Panc1 (cell line): ENCODE measurements around the gene KAZN. TPM values are rescaled to one million over a fixed set of nuclear protein-coding genes. Genes with fewer than 3 reads are reported as not detected.
"Not testable (repeated sequence)": the region's sequence is repeated elsewhere in the genome, so short reads cannot be mapped to it uniquely, and the experiment has no call there.

ENCODE experiments used
- ATAC-seq: fragments of 200-7000 bp; cut with Tn5 transposase; 2 replicates; pipeline ENCODE4 v1.9.1; 2020; ENCODE audit warnings: mild to moderate bottlenecking, moderate library complexity
- BruUV-seq: library from RNA; stranded (reverse); fragments of 400-500 nt; replicated peaks from 2 replicates; lab custom pipeline; 2021; lab: Mats Ljungman, UMichigan
- CTCF ChIA-PET: fragments of 300-600 bp; sonication (Branson Sonifier 250); formaldehyde crosslinking; loops from one replicate; lab custom pipeline; 2022; ENCODE audit warnings: antibody characterized with exemption; lab: Charles Lee
- POLR2A ChIA-PET: fragments of 300-600 bp; sonication (Branson Sonifier 250); formaldehyde crosslinking; loops from one replicate; lab custom pipeline; 2022; ENCODE audit warnings: antibody characterized with exemption; lab: Charles Lee
- DNase-seq: peaks from one replicate; pipeline ENCODE4 v3.0.0-alpha.2; 2010; ENCODE audit warnings: low read depth, low spot score
- H3K27ac ChIP-seq: 2 replicates; pipeline ENCODE4 v1.5.1; 2011; ENCODE audit warnings: mild to moderate bottlenecking, low read length, inconsistent platforms
- H3K27me3 ChIP-seq: fragments of 200-500 bp; sonication (Bioruptor generic); 2 replicates; pipeline ENCODE4 v1.6.0; 2014; ENCODE audit warnings: low read length, inconsistent platforms; ENCODE audit not compliant: control insufficient read depth, insufficient read depth
- H3K36me3 ChIP-seq: fragments of 200-500 bp; sonication (Bioruptor generic); 2 replicates; pipeline ENCODE4 v1.5.1; 2014; ENCODE audit warnings: inconsistent platforms, mild to moderate bottlenecking, low read length, moderate library complexity; ENCODE audit not compliant: control insufficient read depth, insufficient read depth
- H3K4me1 ChIP-seq: 2 replicates; pipeline ENCODE4 v1.5.1; 2011; ENCODE audit warnings: inconsistent platforms, mild to moderate bottlenecking, low read length, moderate library complexity; ENCODE audit not compliant: control insufficient read depth, insufficient read depth
- H3K4me3 ChIP-seq, 2 experiments: 2 replicates each; pipeline ENCODE4 v1.5.1; 2011 to 2012; ENCODE audit warnings: low read depth in 2 of 2, low read length in 2 of 2, mild to moderate bottlenecking in 2 of 2, inconsistent platforms in 1 of 2, moderate library complexity in 1 of 2
- H3K9me3 ChIP-seq: fragments of 200-500 bp; sonication (Bioruptor generic); 2 replicates; pipeline ENCODE4 v1.5.1; 2014; ENCODE audit warnings: low read depth, mild to moderate bottlenecking, inconsistent platforms, low read length, moderate library complexity; ENCODE audit not compliant: control insufficient read depth, insufficient read depth
- CTCF ChIP-seq: fragments of 450-650 bp; IDR thresholded peaks from 2 replicates; pipeline ENCODE4 v1.5.1; 2017; ENCODE audit warnings: mild to moderate bottlenecking
- POLR2AphosphoS5 ChIP-seq: IDR thresholded peaks from 2 replicates; pipeline ENCODE4 v1.6.1; 2012; ENCODE audit warnings: mild to moderate bottlenecking, low read depth, low read length, moderate library complexity
- REST ChIP-seq, 2 experiments: IDR thresholded peaks; 2 replicates each; pipeline ENCODE4 v1.6.1; 2011 to 2012; ENCODE audit warnings: low read depth in 2 of 2, control low read depth in 1 of 2, low read length in 1 of 2, mild to moderate bottlenecking in 1 of 2, moderate library complexity in 1 of 2; ENCODE audit not compliant: insufficient read depth in 1 of 2
- SIN3A ChIP-seq: IDR thresholded peaks from 2 replicates; pipeline ENCODE4 v1.6.1; 2012; ENCODE audit warnings: low read depth, mild to moderate bottlenecking, low read length, moderate library complexity, borderline replicate concordance; ENCODE audit not compliant: insufficient read depth
- TCF7L2 ChIP-seq: IDR thresholded peaks from 2 replicates; pipeline ENCODE4 v1.6.1; 2011; ENCODE audit warnings: mild to moderate bottlenecking, low read depth, low read length, inconsistent platforms
- in situ Hi-C: cut with HindIII; loops from 2 replicates; pipeline ENCODE4 v1.10.0; 2016; ENCODE audit warnings: low sequenced_read_pairs, low pct_unique_long_range_greater_than_20kb
- intact Hi-C: fragments of 100-400 bp; cut with micrococcal nuclease; formaldehyde crosslinking; loops from one replicate; pipeline ENCODE4 v1.10.0; 2022; ENCODE audit not compliant: unreplicated experiment
- total RNA-seq: library from RNA; stranded (reverse); gene quantifications from one replicate; pipeline ENCODE4 v1.2.1, GENCODE V29; 2021; ENCODE audit not compliant: unreplicated experiment

The KAZN gene
- total RNA-seq, 1 experiment from 2014 or later, result 6.6 TPM

GRCh38 chr1:14961661-14962267, 363.3 kb downstream of the KAZN start:
- POLR2A ChIA-PET, result no interaction called here
- ATAC-seq, result peak; percentile 57; the same call in 1 of the 2 replicates
- Histone ChIP-seq H3K4me1 (no peaks in the 10 kb centered on the region), H3K27ac (no peak overlapping the region), H3K9me3 (no peaks in the 10 kb centered on the region), H3K4me3 (no peak overlapping the region), H3K36me3 (no peaks in the 10 kb centered on the region), H3K27me3 (no peaks in the 10 kb centered on the region)
- TF ChIP-seq REST (IDR thresholded peaks at IDR 0.05; ENCODE audit: insufficient read depth in 1 of 2, low read depth in 2 of 2, low read length in 1 of 2) (no peak), POLR2AphosphoS5 (no peak), SIN3A (no peak), TCF7L2 (no peak), CTCF (no peak)
- no peak for DNase-seq
- CTCF ChIA-PET, result no interaction called here
- in situ Hi-C loops, result no loop called here
- intact Hi-C loops, result no loop called here
- BruUV-seq, result no TSS peak

GRCh38 chr1:14962407-14962806, 363.9 kb downstream of the KAZN start:
- ATAC-seq, result no peak
- no peaks in the 10 kb centered on the region for H3K9me3 ChIP-seq
- BruUV-seq, result no TSS peak
- no peaks in the 10 kb centered on the region for H3K4me1 ChIP-seq
- no peak for DNase-seq
- in situ Hi-C loops, result no loop called here
- intact Hi-C loops, result no loop called here
- ChIA-PET POLR2A (no interaction called here), CTCF (no interaction called here)
- no peaks in the 10 kb centered on the region for H3K27me3 ChIP-seq
- no peak for TF ChIP-seq POLR2AphosphoS5
- TF ChIP-seq CTCF, result no peak
- no peak for TF ChIP-seq SIN3A
- no peak overlapping the region for H3K4me3 ChIP-seq
- H3K27ac ChIP-seq, result no peak overlapping the region
- no peaks in the 10 kb centered on the region for H3K36me3 ChIP-seq

- H3K4me1 ChIP-seq, in situ Hi-C loops, H3K4me3 ChIP-seq, H3K9me3 ChIP-seq, BruUV-seq, H3K27me3 ChIP-seq, H3K27ac ChIP-seq, CTCF ChIA-PET, H3K36me3 ChIP-seq, DNase-seq, intact Hi-C loops, ATAC-seq, POLR2A ChIA-PET: not testable (repeated sequence)
Observed at GRCh38 chr1:14963791-14964710, 365.6 kb downstream of the KAZN start.
